Measurements from ENCODE around the gene CTRB2. TPM values are rescaled to one million over a fixed set of nuclear protein-coding genes. Genes with fewer than 3 reads are reported as not detected.
A peak's percentile ranks its signal among the peaks of the same experiment; 100 is the strongest.

The CTRB2 gene
- total RNA-seq, 1 donor from 2014 or later, result not detected

- H3K4me1 Mint-ChIP-seq, result peaks cover 5% of the 10 kb centered on the region
- no peaks in the 10 kb centered on the region for H3K9me3 Mint-ChIP-seq
- no peaks in the 10 kb centered on the region for H3K36me3 Mint-ChIP-seq
- H3K27me3 Mint-ChIP-seq (ENCODE audit: low read depth), result peaks cover 4% of the 10 kb centered on the region
- TF ChIP-seq CTCF (IDR thresholded peaks at IDR 0.05; ENCODE audit: unreplicated experiment), result no peak
- no peak overlapping the region for H3K4me3 Mint-ChIP-seq
- H3K27ac Mint-ChIP-seq, result no peak overlapping the region
- DNase-seq (ENCODE audit: low spot score in 2 of 2, unreplicated experiment in 2 of 2), result no peak
Measured at GRCh38 chr16:75202069-75202590, 4.8 kb downstream of the CTRB2 start.

GRCh38 chr16:75198135-75198600 lies 8.8 kb downstream of the CTRB2 start:
- H3K27ac Mint-ChIP-seq, result no peak overlapping the region
- H3K4me3 Mint-ChIP-seq, result peak overlapping the region; percentile 29
- DNase-seq (ENCODE audit: low spot score in 2 of 2, unreplicated experiment in 2 of 2), result no peak
- peaks cover 5% of the 10 kb centered on the region for H3K4me1 Mint-ChIP-seq
- H3K27me3 Mint-ChIP-seq (ENCODE audit: low read depth), result peaks cover 5% of the 10 kb centered on the region
- no peaks in the 10 kb centered on the region for H3K36me3 Mint-ChIP-seq
- no peak for TF ChIP-seq CTCF (IDR thresholded peaks at IDR 0.05; ENCODE audit: unreplicated experiment)
- no peaks in the 10 kb centered on the region for H3K9me3 Mint-ChIP-seq

GRCh38 chr16:75197522-75198134 lies 9.3 kb downstream of the CTRB2 start:
- Mint-ChIP-seq H3K27me3 (ENCODE audit: low read depth) (peaks cover 5% of the 10 kb centered on the region), H3K9me3 (no peaks in the 10 kb centered on the region), H3K36me3 (no peaks in the 10 kb centered on the region), H3K4me1 (peaks cover 5% of the 10 kb centered on the region), H3K27ac (no peak overlapping the region), H3K4me3 (no peak overlapping the region)
- no peak for TF ChIP-seq CTCF (IDR thresholded peaks at IDR 0.05; ENCODE audit: unreplicated experiment)
- no peak for DNase-seq (ENCODE audit: low spot score in 2 of 2, unreplicated experiment in 2 of 2)

GRCh38 chr16:75196836-75197235 lies 10.1 kb downstream of the CTRB2 start:
- Mint-ChIP-seq H3K27me3 (ENCODE audit: low read depth) (peaks cover 5% of the 10 kb centered on the region), H3K27ac (no peak overlapping the region), H3K36me3 (no peaks in the 10 kb centered on the region), H3K4me1 (peaks cover 5% of the 10 kb centered on the region), H3K9me3 (no peaks in the 10 kb centered on the region), H3K4me3 (no peak overlapping the region)
- no peak for DNase-seq (ENCODE audit: low spot score in 2 of 2, unreplicated experiment in 2 of 2)
- no peak for TF ChIP-seq CTCF (IDR thresholded peaks at IDR 0.05; ENCODE audit: unreplicated experiment)

- Mint-ChIP-seq H3K4me1 (peaks cover 5% of the 10 kb centered on the region), H3K36me3 (no peaks in the 10 kb centered on the region), H3K4me3 (no peak overlapping the region), H3K9me3 (no peaks in the 10 kb centered on the region), H3K27ac (no peak overlapping the region), H3K27me3 (ENCODE audit: low read depth) (peaks cover 5% of the 10 kb centered on the region)
- peak in 1 of 2 experiments; percentile 31 for DNase-seq (ENCODE audit: low spot score in 2 of 2, unreplicated experiment in 2 of 2)
- no peak for TF ChIP-seq CTCF (IDR thresholded peaks at IDR 0.05; ENCODE audit: unreplicated experiment)
Measured at GRCh38 chr16:75195811-75196790, 10.9 kb downstream of the CTRB2 start.

All from mesothelial cell of epicardium (in vitro differentiated cells).